Vagina (tissue), 2 donors: ENCODE data around the gene CFTR.

Source experiments
- POLR2A ChIP-seq, 2 donors: fragments of 450-650 bp; IDR thresholded peaks; one replicate each; pipeline ENCODE4 v1.6.1; 2017; ENCODE audit warnings: antibody characterized with exemption in 2 of 2, mild to moderate bottlenecking in 2 of 2, moderate library complexity in 2 of 2
- POLR2AphosphoS5 ChIP-seq, 2 donors: sonication (generic); formaldehyde crosslinking; IDR thresholded peaks; one replicate each; pipeline ENCODE4 v1.9.0; 2017; ENCODE audit warnings: antibody characterized with exemption in 2 of 2, mild to moderate bottlenecking in 2 of 2, low read depth in 1 of 2; ENCODE audit not compliant: insufficient read depth in 1 of 2
- TF ChIP-seq, protein P1 (sequence below), 3 experiments: fragments of 450-650 bp in 2 of 3; fragments of 200-600 bp in 1 of 3; sonication (generic) in 1 of 3; IDR thresholded peaks; one replicate each; pipeline ENCODE4 v1.5.1; 2017 to 2019; ENCODE audit warnings: antibody characterized with exemption in 3 of 3, mild to moderate bottlenecking in 2 of 3, moderate library complexity in 2 of 3

DNA sequence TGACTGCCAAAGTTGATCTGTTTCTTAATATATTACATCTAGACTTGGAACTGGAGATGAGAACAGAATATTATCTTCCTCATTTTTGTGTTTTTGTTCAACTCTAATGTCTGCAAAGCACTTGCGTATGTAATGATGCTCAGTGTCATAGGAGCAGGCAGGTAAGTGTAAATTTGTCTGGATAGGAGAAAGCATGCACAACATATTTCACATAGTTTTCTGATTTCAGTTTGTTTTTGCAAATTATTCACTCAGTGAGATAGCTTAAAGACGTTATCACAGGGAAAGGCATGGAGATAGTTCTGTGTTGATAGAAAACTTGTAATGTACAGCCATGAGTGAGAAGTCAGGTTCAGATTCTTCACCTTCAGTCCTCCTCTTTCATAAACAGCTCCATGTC is 84.8 kb downstream of the CFTR start:
- TF ChIP-seq POLR2AphosphoS5 (IDR thresholded peaks at IDR 0.05; ENCODE audit: insufficient read depth in 1 of 2, low read depth in 1 of 2) (no peak), POLR2A (IDR thresholded peaks at IDR 0.05) (no peak)
- TF ChIP-seq, protein P1, sequence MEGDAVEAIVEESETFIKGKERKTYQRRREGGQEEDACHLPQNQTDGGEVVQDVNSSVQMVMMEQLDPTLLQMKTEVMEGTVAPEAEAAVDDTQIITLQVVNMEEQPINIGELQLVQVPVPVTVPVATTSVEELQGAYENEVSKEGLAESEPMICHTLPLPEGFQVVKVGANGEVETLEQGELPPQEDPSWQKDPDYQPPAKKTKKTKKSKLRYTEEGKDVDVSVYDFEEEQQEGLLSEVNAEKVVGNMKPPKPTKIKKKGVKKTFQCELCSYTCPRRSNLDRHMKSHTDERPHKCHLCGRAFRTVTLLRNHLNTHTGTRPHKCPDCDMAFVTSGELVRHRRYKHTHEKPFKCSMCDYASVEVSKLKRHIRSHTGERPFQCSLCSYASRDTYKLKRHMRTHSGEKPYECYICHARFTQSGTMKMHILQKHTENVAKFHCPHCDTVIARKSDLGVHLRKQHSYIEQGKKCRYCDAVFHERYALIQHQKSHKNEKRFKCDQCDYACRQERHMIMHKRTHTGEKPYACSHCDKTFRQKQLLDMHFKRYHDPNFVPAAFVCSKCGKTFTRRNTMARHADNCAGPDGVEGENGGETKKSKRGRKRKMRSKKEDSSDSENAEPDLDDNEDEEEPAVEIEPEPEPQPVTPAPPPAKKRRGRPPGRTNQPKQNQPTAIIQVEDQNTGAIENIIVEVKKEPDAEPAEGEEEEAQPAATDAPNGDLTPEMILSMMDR (IDR thresholded peaks at IDR 0.05), result no peak
